Activated CD4-positive, alpha-beta T cell treated with anti-CD3 and anti-CD28 coated beads, Interleukin-2, amount 50 U/mL, for 48 hours (primary cell): ENCODE measurements around the gene MAP4K5.

ENCODE experiments used
- DNase-seq, 2 experiments: peaks; one replicate each; pipeline ENCODE4 v3.0.0-alpha.2; 2020

MAP4K5 gene

DNA sequence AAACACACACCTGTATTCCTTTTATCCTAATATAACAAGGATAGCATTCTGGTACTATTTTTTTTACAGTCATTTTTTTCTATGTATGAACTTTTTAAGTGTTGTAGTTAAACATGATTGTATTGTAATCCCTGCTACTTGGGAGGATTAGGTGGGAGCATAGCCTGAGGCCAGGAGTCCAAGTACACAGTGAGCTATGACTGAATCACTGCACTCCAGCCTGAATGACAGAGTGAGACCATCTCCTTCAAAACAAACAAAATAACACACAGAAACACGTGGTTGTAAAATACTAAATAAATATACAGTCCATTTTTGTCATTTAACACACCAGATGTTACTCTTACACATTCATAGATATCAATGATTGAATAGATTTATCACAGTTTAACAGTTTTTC is 56.9 kb downstream of the MAP4K5 start:
- no peak for DNase-seq

DNA sequence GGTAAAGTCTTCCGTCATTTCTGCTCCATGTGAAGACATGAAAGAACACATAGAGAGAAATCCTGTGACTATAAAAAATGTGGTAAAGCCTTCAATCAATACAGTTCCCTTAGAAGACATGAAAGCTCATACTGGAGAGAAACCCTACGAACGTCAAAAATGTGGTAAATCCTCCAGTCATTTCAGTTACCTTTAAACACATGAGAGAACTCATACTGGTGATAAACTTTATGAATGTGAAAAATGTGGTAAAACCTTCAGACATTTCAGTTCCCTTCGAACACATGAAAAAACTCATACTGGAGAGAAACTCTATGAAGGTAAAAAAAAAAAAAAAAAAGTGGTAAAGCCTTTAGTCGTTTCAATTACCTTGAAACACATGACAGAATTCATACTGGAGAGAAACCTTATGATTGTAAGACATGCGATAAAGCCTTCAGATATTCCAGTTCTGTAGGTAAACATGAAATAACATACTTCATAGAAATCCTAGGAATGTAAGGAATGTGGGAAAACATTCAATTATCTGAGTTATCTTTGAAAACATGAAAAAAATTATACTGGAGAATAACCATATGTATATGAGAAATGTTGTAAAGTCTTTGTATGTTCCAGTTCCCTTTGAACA is 60.4 kb downstream of the MAP4K5 start:
- no peak for DNase-seq

GRCh38 chr14:50469982-50470381 is 62.4 kb downstream of the MAP4K5 start:
- no peak for DNase-seq

DNA sequence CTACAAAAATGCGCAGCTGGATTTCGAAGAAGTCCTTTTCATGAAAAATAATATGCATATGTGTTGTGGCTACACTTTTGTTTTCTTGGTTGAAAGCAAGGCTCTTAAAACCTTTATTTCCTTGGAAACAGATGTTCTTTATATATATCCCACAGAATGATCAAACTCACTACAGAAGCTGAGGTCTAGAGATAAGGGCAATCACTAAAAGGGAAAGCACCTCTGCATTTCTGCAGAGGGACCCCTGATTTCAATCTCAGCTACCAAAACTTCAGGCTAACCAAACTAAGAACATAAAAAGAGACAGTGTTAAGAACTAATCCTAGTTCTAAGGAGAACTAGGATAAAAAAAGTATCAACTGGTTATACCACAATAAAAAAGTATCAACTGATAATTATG is 70.3 kb downstream of the MAP4K5 start:
- DNase-seq: no peak

- no peak for DNase-seq
Measured at GRCh38 chr14:50453869-50454268, 78.5 kb downstream of the MAP4K5 start.

- DNase-seq: no peak
Measured at GRCh38 chr14:50452979-50453705, 79.2 kb downstream of the MAP4K5 start.

DNA sequence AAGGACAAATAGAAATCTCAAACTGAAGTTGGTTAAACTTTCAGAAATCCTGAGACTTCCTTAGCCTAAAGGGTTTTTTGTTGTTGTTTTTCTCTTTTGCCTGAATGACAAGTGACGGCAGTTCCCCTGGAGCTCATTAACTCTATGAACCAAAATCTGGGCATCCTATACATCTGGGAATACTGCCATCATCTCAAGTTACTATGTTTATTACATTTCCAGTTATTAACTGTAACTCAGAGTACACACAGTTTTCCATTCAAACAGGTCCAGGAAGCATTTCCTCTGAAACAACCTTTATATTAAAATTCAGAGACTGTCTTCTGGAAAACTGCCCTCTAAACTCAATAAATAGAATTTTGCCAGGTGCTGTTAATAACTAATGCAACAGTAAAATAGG is 80.1 kb downstream of the MAP4K5 start:
- DNase-seq: no peak

GRCh38 chr14:50451854-50452253 is 80.5 kb downstream of the MAP4K5 start:
- no peak for DNase-seq

- no peak for DNase-seq
Measured at GRCh38 chr14:50447461-50447860, 84.9 kb downstream of the MAP4K5 start.

DNA sequence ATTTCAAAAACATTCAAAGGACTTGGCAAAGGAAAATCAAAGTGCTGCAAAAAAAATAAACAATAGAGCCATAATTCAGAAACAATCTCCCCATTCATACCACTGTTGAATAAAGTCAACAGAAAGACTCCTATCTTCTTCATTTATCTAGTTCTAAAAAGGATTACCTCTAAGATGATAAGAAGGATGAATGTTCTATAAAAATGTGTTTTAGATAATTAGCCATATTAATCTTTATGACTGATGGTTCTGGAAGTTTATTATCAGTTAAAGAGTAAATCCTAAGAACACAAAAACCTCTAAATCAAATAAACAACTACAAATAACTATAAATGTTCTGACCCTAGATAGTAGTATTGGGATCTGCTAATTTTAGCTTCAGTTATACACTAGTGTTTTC is 97.8 kb downstream of the MAP4K5 start:
- DNase-seq: no peak

DNA sequence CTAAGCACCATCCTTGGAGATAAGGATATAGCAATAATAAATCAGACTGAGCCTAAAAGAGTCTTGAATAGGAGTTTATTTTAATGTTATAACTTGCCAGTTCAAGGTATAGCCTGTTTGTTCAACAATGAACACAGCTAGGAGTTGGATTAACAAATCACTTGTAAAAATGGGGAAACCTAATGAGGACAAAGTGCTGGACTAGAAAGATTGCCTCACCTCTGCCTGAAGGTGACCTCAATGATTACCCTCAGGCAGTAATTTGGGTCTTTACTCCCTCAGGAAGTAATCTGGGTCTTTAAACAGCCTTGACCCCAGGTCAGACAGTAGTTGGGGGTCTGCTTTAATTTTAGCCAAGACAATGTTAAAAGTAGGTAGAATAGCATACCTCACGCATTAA is 100.2 kb downstream of the MAP4K5 start:
- no peak for DNase-seq

GRCh38 chr14:50425816-50426215 is 106.6 kb downstream of the MAP4K5 start:
- DNase-seq: no peak

- DNase-seq: no peak
Measured at GRCh38 chr14:50425105-50425504, 107.3 kb downstream of the MAP4K5 start.

DNA sequence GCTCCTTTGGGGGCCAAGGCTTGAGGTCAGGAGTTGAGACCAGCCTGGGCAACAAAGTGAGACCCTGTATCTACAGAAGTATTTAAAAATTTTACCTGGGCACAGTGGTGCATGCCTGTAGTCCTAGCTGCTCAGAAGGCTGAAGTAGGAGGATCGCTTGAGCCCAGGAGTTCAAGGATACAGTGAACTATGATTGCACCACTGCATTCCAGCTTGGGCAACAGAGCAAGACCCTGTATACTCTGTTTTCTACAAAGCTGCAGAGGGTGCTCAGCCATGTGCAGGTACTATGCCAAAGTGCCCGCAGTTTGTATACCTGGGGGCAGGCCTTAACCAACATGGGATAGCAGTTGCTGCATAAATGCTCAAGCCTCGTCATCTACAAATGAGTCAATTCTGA is 108.8 kb downstream of the MAP4K5 start:
- no peak for DNase-seq

GRCh38 chr14:50421499-50421898 is 110.9 kb downstream of the MAP4K5 start:
- no peak for DNase-seq

DNA sequence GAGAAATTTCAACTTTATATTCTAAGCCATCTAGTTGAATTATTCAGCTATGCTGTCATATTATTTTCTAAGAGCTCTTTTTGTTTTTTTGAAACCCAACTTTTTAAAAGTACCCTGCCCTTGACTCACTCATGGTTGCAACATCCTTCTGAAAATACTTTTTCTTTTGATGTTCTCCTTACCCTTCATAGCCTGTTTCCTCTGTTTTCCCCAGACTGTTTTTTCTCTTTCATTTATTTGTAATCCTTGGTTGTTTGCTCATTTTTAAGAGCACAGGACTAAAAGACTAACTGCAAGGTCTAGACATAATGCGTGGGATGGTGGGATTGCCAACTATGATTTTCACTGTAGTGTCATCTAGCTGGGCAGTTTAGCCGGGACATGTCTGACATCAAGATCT is 114.5 kb downstream of the MAP4K5 start:
- DNase-seq: no peak

- DNase-seq: no peak
Measured at GRCh38 chr14:50410921-50411320, 121.4 kb downstream of the MAP4K5 start.

DNA sequence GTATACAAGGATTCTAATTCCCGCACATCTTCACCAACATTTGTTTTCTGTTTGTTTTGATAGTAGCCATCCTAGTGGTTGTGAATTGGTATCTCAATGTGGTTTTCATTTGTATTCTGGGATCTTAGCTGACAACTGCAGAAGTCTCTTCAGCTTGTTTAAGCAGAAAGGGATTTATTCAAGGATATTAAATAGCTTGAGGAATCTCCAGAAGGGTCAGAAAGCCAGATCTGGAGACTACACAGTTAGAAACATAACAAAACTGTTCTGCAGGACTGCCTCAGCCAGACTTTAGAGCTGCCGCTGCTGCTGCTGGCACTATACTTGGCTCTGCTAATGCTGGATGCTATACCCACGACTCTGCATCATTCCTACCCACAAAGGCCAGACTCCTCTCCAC is 122.3 kb downstream of the MAP4K5 start:
- no peak for DNase-seq

DNA sequence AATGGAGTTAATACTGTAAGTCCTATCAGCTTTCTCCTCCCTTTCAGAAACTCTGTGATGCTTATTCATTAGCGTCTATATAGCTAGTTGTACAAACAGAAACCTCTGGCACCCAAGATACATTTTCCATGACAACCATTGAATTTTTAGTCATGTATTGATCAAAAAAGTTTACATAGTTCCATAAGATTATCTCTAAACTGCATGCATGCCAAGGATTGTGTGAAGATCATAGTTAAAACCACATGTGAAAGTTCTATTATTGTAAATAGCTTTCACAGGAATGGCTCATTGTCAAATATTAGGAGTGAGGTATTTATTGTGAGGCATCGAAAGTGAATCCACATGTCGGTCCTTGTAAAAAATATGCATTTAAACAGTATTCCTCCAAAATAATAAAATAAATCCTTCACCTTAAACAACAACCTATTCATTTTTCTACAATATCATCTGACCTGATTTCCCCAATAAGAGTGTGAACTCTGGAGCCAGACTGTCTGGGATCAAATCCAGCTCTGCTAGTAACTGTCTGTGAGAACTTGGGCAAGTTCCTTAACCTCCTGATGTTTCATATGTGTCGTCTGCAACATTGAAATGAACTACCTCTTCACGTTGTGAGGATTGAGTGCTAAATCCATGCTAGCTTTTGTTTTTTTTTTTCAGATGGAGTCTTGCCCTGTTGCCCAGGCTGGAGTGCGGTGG is 125.1 kb downstream of the MAP4K5 start:
- DNase-seq: no peak

DNA sequence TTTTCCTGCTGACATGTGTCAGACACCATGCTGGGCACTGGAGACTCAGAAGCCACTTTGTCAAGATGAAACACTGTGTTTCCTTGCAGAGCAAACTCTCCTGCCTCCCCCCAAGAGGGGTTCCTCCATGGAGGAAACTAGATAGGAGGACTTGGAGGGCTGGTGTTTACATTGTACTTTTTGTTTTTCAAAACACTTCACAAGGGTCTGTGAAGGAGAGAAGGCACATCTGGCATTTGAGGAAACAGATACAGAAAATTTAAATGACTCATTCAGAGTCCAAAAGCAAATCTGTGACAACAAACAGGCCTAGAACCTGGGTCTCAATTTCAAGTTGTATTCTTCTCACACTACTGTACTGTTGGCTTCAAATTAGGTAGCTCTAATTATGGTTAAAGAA is 128.9 kb downstream of the MAP4K5 start:
- DNase-seq: no peak

GRCh38 chr14:50402965-50403364 is 129.4 kb downstream of the MAP4K5 start:
- no peak for DNase-seq

DNA sequence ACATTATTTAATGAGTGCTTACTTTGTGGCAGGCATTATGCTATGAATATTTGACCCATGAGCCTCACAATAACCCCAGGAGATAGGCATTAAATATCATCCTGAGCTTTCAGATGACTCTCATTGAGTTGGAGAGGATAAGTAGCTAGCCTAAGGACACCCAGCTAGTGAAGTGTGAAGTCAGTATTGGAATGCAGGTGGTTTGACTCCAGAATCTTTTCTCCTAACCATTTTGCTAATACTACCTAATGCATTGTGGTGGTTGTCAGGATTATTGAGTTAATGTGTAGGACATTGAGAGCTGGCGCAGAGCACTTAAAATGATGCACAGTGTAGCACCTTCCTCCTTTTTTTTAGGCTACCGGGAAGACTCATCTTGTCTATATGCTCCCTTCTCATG is 131.9 kb downstream of the MAP4K5 start:
- no peak for DNase-seq

DNA sequence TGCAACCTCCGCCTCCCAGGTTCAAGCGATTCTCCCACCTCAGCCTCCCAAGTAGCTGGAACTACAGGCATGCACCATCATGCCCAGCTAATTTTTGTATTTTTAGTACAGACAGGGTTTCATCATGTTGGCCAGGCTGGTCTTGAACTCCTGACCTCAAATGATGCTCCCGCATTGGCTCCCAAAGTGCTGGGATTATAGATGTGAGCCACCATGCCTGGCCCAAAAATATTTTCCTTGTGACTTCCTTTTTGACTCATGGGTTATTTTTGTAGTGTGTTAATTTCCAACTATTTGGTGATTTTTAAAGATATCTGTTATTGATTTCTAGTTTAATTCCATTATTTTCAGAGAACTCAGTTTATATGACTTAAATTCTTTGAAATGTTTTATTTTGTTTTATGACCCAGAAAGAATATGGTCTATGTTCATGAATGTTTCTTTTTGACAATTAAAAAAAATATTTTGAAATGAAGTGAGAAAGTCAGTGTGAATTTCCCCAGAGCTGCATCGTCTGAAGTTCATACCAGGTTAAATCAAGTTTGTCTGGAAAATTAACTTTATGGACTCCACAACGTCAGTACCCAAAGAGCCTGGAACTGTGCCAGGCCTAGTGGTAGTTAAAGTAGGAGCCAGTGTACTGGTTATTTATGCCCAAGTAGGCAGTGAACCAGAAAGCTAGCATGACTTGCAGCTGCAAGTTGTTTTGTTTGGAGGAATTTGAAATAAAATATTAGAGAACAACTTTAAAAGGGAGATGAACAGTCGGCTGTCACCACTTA is 132.9 kb downstream of the MAP4K5 start:
- DNase-seq: no peak

- no peak for DNase-seq
Measured at GRCh38 chr14:50398189-50398580, 134.2 kb downstream of the MAP4K5 start.
